Measurements from ENCODE around the gene PRG2.
"Not testable (repeated sequence)": the region's sequence is repeated elsewhere in the genome, so short reads cannot be mapped to it uniquely, and the experiment has no call there.

Gene PRG2

GRCh38 chr11:57373146-57373545 is 17.3 kb downstream of the PRG2 start:
- no peaks in the 10 kb centered on the region for H3K4me1 Mint-ChIP-seq (ENCODE audit: low read depth)
- no peaks in the 10 kb centered on the region for H3K36me3 Mint-ChIP-seq (ENCODE audit: low read depth)
- no peak overlapping the region for H3K4me3 Mint-ChIP-seq
- no peaks in the 10 kb centered on the region for H3K9me3 Mint-ChIP-seq
- H3K27me3 Mint-ChIP-seq, result peaks cover 10% of the 10 kb centered on the region
- no peak overlapping the region for H3K27ac Mint-ChIP-seq

DNA sequence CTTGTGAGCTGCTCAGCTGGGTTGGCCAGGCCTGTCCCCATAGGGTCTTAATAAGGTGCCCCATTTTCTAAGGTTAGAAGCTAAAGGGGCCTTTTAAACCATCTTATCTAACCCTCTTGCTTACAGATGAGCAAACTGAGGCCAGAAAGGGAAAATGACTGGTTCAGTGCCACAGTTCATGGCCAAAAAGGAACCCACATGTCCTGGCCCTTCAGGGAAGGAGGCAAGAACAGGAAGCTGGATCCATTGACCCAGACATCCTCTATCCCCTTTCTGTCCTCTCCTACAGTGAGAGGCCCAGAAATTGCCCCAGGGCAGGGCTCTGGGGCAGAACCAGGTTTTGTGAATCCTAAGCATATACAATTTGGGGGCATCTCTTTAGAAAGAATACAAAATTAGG is 19.5 kb downstream of the PRG2 start:
- no peaks in the 10 kb centered on the region for H3K27me3 Mint-ChIP-seq
- H3K27ac Mint-ChIP-seq, result no peak overlapping the region
- H3K9me3 Mint-ChIP-seq, result no peaks in the 10 kb centered on the region
- H3K4me1 Mint-ChIP-seq (ENCODE audit: low read depth), result no peaks in the 10 kb centered on the region
- no peak overlapping the region for H3K4me3 Mint-ChIP-seq
- H3K36me3 Mint-ChIP-seq (ENCODE audit: low read depth), result no peaks in the 10 kb centered on the region

- H3K27me3 Mint-ChIP-seq, result no peaks in the 10 kb centered on the region
- H3K4me3 Mint-ChIP-seq, result no peak overlapping the region
- no peak overlapping the region for H3K27ac Mint-ChIP-seq
- H3K36me3 Mint-ChIP-seq (ENCODE audit: low read depth), result no peaks in the 10 kb centered on the region
- H3K9me3 Mint-ChIP-seq, result no peaks in the 10 kb centered on the region
- H3K4me1 Mint-ChIP-seq (ENCODE audit: low read depth), result no peaks in the 10 kb centered on the region
Observed at GRCh38 chr11:57370251-57370650, 20.2 kb downstream of the PRG2 start.

DNA sequence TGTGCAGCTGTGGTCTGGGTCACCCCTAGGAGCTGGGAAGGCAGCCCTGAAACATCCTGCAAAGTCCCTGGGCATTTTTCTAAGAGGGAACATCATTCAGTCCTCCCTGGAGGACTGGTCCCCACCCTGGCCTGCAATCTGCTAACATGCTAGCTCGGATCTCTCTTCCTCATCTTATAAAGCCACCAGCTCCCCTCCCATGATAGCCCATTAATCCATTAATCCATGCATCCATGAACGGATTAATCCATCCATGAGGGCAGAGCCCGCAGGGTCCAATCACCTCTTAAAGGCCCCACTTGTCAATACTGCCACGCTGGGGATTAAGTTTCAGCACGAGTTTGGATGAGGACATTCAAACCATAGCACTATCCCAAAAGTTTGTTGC is 21.6 kb downstream of the PRG2 start:
- no peaks in the 10 kb centered on the region for H3K27me3 Mint-ChIP-seq
- H3K27ac Mint-ChIP-seq, result no peak overlapping the region
- H3K4me3 Mint-ChIP-seq, result no peak overlapping the region
- no peaks in the 10 kb centered on the region for H3K36me3 Mint-ChIP-seq (ENCODE audit: low read depth)
- no peaks in the 10 kb centered on the region for H3K4me1 Mint-ChIP-seq (ENCODE audit: low read depth)
- no peaks in the 10 kb centered on the region for H3K9me3 Mint-ChIP-seq

- H3K27ac Mint-ChIP-seq, result no peak overlapping the region
- no peaks in the 10 kb centered on the region for H3K36me3 Mint-ChIP-seq (ENCODE audit: low read depth)
- H3K9me3 Mint-ChIP-seq, result no peaks in the 10 kb centered on the region
- H3K4me3 Mint-ChIP-seq, result no peak overlapping the region
- H3K4me1 Mint-ChIP-seq (ENCODE audit: low read depth), result no peaks in the 10 kb centered on the region
- H3K27me3 Mint-ChIP-seq, result peaks cover 1% of the 10 kb centered on the region
Observed at GRCh38 chr11:57368106-57368844, 22.2 kb downstream of the PRG2 start.

GRCh38 chr11:57364851-57365660 is 25.4 kb downstream of the PRG2 start:
- Mint-ChIP-seq H3K4me3 (no peak overlapping the region), H3K36me3 (ENCODE audit: low read depth) (no peaks in the 10 kb centered on the region), H3K9me3 (no peaks in the 10 kb centered on the region), H3K4me1 (ENCODE audit: low read depth) (no peaks in the 10 kb centered on the region), H3K27me3 (peaks cover 5% of the 10 kb centered on the region), H3K27ac (no peak overlapping the region)

DNA sequence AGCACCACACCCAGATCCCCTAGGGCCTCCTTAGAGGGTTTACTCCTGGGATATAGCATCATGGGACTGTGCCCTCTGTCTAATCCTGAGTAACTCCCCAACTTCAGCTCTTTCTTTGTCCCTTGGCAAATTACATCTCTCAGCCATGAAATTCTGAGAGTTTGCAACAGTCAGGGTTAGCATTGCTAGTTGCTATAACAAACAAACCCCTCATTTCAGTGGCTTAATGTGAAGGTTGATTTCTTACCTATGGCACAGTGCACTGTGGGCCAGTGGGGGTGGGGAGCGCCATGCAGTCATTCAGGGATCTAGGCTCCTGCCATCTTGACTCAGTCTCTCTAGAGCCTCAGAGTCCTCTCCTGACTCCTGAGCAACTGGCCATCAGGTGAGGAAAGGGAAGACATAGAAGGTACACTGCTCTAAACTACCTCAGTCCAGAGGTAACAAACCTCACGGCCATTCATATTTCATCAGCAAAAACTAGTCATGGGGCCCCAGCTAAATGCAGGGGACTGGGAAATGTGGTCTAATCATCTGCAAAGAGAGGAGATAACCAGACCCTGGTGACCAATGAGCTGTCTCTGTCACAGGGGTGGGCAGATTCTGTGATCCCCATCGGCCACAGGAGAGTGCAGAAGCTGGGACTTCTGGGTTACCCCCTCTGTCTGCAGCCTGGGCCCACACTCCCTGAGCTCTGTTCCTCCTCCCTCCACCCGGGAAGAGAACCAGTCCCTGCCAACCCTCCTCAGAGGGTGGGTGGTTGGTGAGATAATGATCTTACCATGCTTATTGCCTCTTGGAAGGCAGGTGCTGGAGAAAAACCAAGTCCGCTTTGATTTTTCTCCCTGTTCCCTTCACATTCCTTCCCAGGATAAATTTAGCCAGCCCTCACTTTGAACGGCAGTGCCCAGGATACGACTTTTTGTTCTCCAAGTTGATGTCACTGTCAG is 27.0 kb downstream of the PRG2 start:
- H3K4me1 Mint-ChIP-seq (ENCODE audit: low read depth), result no peaks in the 10 kb centered on the region
- no peaks in the 10 kb centered on the region for H3K36me3 Mint-ChIP-seq (ENCODE audit: low read depth)
- peaks cover 5% of the 10 kb centered on the region for H3K27me3 Mint-ChIP-seq
- H3K9me3 Mint-ChIP-seq, result no peaks in the 10 kb centered on the region
- no peak overlapping the region for H3K27ac Mint-ChIP-seq
- no peak overlapping the region for H3K4me3 Mint-ChIP-seq

GRCh38 chr11:57361926-57362325 is 28.5 kb downstream of the PRG2 start:
- Mint-ChIP-seq H3K27me3 (peaks cover 5% of the 10 kb centered on the region), H3K36me3 (ENCODE audit: low read depth) (no peaks in the 10 kb centered on the region), H3K4me1 (ENCODE audit: low read depth) (no peaks in the 10 kb centered on the region)

DNA sequence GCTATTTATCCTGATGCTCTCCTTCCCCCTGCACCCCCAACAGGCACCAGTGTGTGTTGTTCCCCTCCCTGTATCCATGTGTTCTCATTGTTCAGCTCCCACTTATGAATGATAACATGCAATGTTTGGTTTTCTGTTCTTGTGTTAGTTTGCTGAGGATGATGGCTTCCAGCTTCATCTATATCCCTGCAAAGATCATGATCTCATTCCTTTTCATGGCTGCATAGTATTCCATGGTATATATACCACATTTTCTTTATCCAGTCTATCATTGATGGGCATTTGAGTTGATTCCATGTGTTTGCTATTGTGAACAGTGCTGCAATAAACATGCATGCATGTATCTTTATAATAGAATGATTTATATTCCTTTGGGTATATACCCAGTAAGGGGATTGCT is 29.0 kb downstream of the PRG2 start:
- H3K4me1 Mint-ChIP-seq (ENCODE audit: low read depth); H3K4me3 Mint-ChIP-seq; H3K36me3 Mint-ChIP-seq (ENCODE audit: low read depth); H3K27me3 Mint-ChIP-seq; H3K27ac Mint-ChIP-seq; H3K9me3 Mint-ChIP-seq: not testable (repeated sequence)

More at GRCh38 chr11:57361926-57362325, 28.5 kb downstream of the PRG2 start:
- Mint-ChIP-seq H3K9me3 (no peaks in the 10 kb centered on the region), H3K4me3 (no peak overlapping the region), H3K27ac (no peak overlapping the region)

GRCh38 chr11:57360991-57361390 is 29.5 kb downstream of the PRG2 start:
- no peak overlapping the region for H3K27ac Mint-ChIP-seq
- H3K4me3 Mint-ChIP-seq, result no peak overlapping the region
- H3K4me1 Mint-ChIP-seq (ENCODE audit: low read depth), result no peaks in the 10 kb centered on the region
- peaks cover 13% of the 10 kb centered on the region for H3K27me3 Mint-ChIP-seq
- no peaks in the 10 kb centered on the region for H3K9me3 Mint-ChIP-seq
- H3K36me3 Mint-ChIP-seq (ENCODE audit: low read depth), result no peaks in the 10 kb centered on the region

DNA sequence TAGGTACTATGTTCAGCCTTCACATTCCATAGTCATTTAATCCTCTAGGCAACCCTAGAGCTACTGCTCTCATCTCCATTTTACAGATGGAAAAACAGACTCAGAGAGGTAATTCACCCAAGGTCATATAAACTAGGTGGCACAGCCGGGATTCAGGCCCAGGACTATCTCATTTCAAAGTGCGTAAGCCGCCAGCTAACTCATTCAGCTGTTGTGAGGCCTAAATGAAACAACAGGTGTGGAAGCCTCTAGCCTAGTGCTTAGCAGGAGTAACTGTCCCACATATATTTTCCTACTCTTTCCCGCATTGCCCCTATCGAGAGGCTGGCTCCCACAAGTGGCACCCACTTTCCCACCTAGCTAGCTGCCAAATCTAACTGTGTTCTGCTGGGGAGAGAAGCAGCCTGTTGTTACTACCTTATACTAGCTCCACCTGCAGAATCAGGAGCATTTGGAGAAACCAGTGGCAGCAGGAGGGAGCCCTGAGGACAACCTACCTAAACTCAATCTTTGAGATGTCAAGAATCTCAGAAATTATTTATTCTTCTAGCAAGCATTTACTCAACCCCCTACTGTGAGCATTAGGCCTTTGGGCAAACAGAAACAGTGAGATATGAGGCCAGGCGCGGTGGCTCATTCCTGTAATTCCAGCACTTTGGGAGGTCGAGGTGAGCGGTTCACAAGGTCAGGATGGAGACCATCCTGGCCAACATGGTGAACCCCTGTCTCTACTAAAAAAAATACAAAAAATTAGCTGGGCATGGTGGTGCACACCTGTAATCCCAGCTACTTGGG is 30.4 kb downstream of the PRG2 start:
- H3K27ac Mint-ChIP-seq, result no peak overlapping the region
- no peaks in the 10 kb centered on the region for H3K9me3 Mint-ChIP-seq
- no peaks in the 10 kb centered on the region for H3K36me3 Mint-ChIP-seq (ENCODE audit: low read depth)
- H3K27me3 Mint-ChIP-seq, result peaks cover 13% of the 10 kb centered on the region
- H3K4me3 Mint-ChIP-seq, result no peak overlapping the region
- H3K4me1 Mint-ChIP-seq (ENCODE audit: low read depth), result no peaks in the 10 kb centered on the region

DNA sequence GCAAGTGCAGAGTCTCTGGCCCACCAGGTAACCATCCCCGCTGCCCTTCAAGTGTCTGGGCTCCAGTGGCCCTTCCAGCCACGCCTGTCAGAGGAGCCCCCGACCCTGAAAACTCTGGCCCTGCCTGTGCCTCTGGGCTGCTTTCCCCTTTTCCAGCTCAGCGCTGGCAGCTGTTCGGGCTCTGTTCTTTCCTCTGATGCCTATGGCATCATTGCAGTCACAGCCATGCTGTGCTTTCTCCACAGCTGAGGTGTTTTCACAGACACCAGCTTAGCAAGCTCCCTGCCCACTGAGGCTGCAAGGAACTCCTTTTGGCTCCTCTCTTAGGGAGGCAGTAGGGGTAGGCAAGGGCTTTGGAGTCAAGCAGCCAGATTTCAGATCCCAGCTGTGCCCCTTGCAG is 31.1 kb downstream of the PRG2 start:
- H3K4me3 Mint-ChIP-seq, result no peak overlapping the region
- H3K4me1 Mint-ChIP-seq (ENCODE audit: low read depth), result no peaks in the 10 kb centered on the region
- H3K27me3 Mint-ChIP-seq, result peaks cover 19% of the 10 kb centered on the region
- no peaks in the 10 kb centered on the region for H3K36me3 Mint-ChIP-seq (ENCODE audit: low read depth)
- no peak overlapping the region for H3K27ac Mint-ChIP-seq
- H3K9me3 Mint-ChIP-seq, result no peaks in the 10 kb centered on the region

DNA sequence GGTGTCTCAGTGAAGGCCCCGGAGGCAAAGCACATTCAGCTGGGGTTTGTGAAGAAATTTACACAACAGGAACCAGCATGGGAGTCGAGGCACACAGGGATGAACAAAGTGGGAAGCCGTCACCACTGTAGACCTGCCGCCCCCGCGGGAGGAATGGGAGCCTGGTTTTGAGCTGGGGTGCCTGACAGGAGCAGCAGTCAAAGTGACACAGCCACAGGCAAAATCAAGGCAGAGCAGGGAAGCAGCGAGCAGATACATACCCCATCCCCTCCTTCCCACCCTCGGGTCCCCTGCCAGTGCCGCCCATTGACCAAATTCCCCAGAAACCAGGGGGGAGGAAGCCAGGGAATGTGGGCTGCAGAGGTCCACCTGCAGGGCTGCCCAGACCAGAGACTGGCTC is 31.5 kb downstream of the PRG2 start:
- Mint-ChIP-seq H3K9me3 (no peaks in the 10 kb centered on the region), H3K27ac (no peak overlapping the region), H3K4me3 (no peak overlapping the region), H3K27me3 (peaks cover 20% of the 10 kb centered on the region), H3K4me1 (ENCODE audit: low read depth) (no peaks in the 10 kb centered on the region), H3K36me3 (ENCODE audit: low read depth) (no peaks in the 10 kb centered on the region)

DNA sequence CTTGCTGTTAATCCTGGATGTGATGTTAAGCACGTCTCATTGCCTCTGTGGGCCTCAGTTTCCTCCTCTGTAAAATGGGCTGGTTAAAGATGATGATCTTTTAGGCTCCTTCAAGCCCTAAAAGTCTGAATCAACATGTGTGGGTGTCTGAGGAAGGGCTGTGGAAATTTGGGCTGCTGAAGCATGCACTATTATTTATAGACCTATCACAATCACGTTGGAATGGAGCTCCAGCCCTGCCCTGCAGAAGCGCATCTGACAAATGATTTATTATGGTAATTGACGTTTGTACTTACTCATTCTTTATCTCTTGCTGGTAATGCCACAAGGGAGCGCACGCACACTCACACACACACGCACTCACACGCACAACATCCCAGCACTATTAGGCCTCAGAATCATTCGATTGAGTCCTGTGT is 31.9 kb downstream of the PRG2 start:
- Mint-ChIP-seq H3K27me3 (peaks cover 20% of the 10 kb centered on the region), H3K36me3 (ENCODE audit: low read depth) (no peaks in the 10 kb centered on the region), H3K27ac (no peak overlapping the region), H3K4me3 (no peak overlapping the region), H3K9me3 (no peaks in the 10 kb centered on the region), H3K4me1 (ENCODE audit: low read depth) (no peaks in the 10 kb centered on the region)

All from stimulated activated naive CD8-positive, alpha-beta T cell treated with anti-CD3 and anti-CD28 coated beads, Interleukin-15, Interleukin-2, amounts not matched to agents 100 ng/mL and 50 ng/mL, for 24 hours (primary cell).